Heart right ventricle (tissue), 16 donors: ENCODE measurements around the gene PIAS4. TPM values are rescaled to one million over a fixed set of nuclear protein-coding genes. Genes with fewer than 3 reads are reported as not detected.

ENCODE experiments used
- ATAC-seq, 8 donors: fragments of 200-7000 bp; cut with Tn5 transposase; one replicate each; pipeline ENCODE4 v1.9.1; 2020; ENCODE audit warnings: mild to moderate bottlenecking in 8 of 8, moderate library complexity in 8 of 8, moderate number of reproducible peaks in 1 of 8
- DNase-seq, 2 donors: peaks; one replicate each; pipeline ENCODE4 v3.0.0-alpha.2; 2020
- H3K27ac ChIP-seq, 10 donors: fragments of 200-600 bp; sonication (generic) in 2 of 10; one replicate each; pipeline versions ENCODE4 v1.5.0 to v1.8.0; 2020 to 2022; ENCODE audit warnings: mild to moderate bottlenecking in 3 of 10
- H3K27me3 ChIP-seq, 7 donors: fragments of 200-600 bp; one replicate each; pipeline ENCODE4 v1.8.0; 2021 to 2022; ENCODE audit warnings: mild to moderate bottlenecking in 2 of 7
- H3K36me3 ChIP-seq, 9 donors: fragments of 200-600 bp; sonication (generic) in 1 of 9; one replicate each; pipeline versions ENCODE4 v1.5.0 to v1.8.0; 2020 to 2022; ENCODE audit warnings: mild to moderate bottlenecking in 2 of 9
- H3K4me1 ChIP-seq, 9 donors: fragments of 200-600 bp; sonication (generic) in 1 of 9; one replicate each; pipeline versions ENCODE4 v1.5.0 to v1.8.0; 2020 to 2022; ENCODE audit warnings: mild to moderate bottlenecking in 4 of 9
- H3K4me3 ChIP-seq, 10 donors: fragments of 200-600 bp; sonication (generic) in 2 of 10; one replicate each; pipeline versions ENCODE4 v1.5.0 to v1.8.0; 2020 to 2022; ENCODE audit warnings: mild to moderate bottlenecking in 7 of 10, moderate library complexity in 2 of 10
- H3K9me3 ChIP-seq, 11 donors: fragments of 200-600 bp in 10 of 11; sonication (generic) in 2 of 11; one replicate each; pipeline versions ENCODE4 v1.5.0 to v1.8.0; 2013 to 2022; ENCODE audit warnings: mild to moderate bottlenecking in 2 of 11, control low read depth in 1 of 11, moderate library complexity in 1 of 11
- CTCF ChIP-seq, 9 donors: fragments of 200-600 bp; sonication (generic) in 2 of 9; IDR thresholded peaks; one replicate each; pipeline versions ENCODE4 v1.5.0 to v1.8.0; 2021 to 2022; ENCODE audit warnings: antibody characterized with exemption in 9 of 9, mild to moderate bottlenecking in 5 of 9, moderate library complexity in 1 of 9
- WGBS, 2 donors: extraction: QIAGEN DNeasy Blood & Tissue Kit; methylation state at CpG; one replicate each; pipeline ENCODE4 v1.1.7; 2013; ENCODE audit warnings: inconsistent platforms in 1 of 2; 5-methylcytosine and 5-hydroxymethylcytosine counted together
- intact Hi-C, 10 donors: fragments of 100-400 bp; cut with DNase I; formaldehyde crosslinking; loops; one replicate each; pipeline versions ENCODE4 v1.11.1 to v1.14.2; 2022
- polyA plus RNA-seq, 2 donors: library from polyadenylated mRNA; stranded (reverse); fragments of 200-250 nt; gene quantifications; one replicate each; pipeline ENCODE4 v1.2.3, GENCODE V29; 2013
- total RNA-seq, 10 donors: library from RNA; stranded (reverse); fragmentation: NEBNext Ultra II Directional in 3 of 10; extraction: Animal tissue kit (Norgen Biotek cat#: 25700) in 3 of 10; gene quantifications; one replicate each; pipeline versions ENCODE4 v1.2.1 to v1.2.4, GENCODE V29; 2021 to 2023
- donor health status: Arrhythmogenic right ventricular cardiomyopathy.
- donor health status: ischemic (EF 13 %, LVEDD 7.1; RV severe dilation, severe dysfunction).
- donor health status: healthy with polysubstance abuse.
- donor health status: DM: no; HTN: yes; CAD: no.
- donor health status: DM: no; HTN: no; CAD: no.
- donor health status: ischemic (EF 25% LVEDD 6.9; RV normal size, moderate dysfunction).
- donor health status: ischemic (EF 25% LVEDD 5.7; RV mildly dilated, moderate dysfunction).
- donor health status: healthy.
- donor health status: DM: yes; HTN: yes; CAD: no.
- donor health status: Ischemic cardiomyopathy.
- donor health status: ischemic (EF 35%, LVEDD 5.7; RV mildly dilated, moderate dysfunction).
- donor health status: nonischemic (EF 11% LVEDD 7.7; RV severe dilation, severe dysfunction).
- donor health status: DM: yes; HTN: yes; CAD: no.
- donor health status: PGD.
- donor health status: ischemic (EF 29% LVEDD 5.4; RV normal size, mild dysfunction).
- donor health status: nonischemic (EF 23%, LVEDD 6.1; RV moderate dilation, normal function).

The PIAS4 gene
- total and polyA plus RNA-seq, 12 donors: 8.5 to 22.8 (median 13.4) TPM

- no peaks in the 10 kb centered on the region for H3K27me3 ChIP-seq
- no peak for TF ChIP-seq CTCF (IDR thresholded peaks at IDR 0.05)
- ATAC-seq (peak in 1 of 8 donors; percentile 19), DNase-seq (no peak)
- intact Hi-C loops: loop anchor here in 1 of 10 donors (5.0 kb wide), 1 partner anchor 45 kb away; no protein-coding TSS in a partner anchor
- H3K9me3 ChIP-seq: no peaks in the 10 kb centered on the region
- peaks cover 41 to 85% (median 69%) of the 10 kb centered on the region in 9 donors for H3K4me1 ChIP-seq
- H3K27ac ChIP-seq: peak overlapping the region in 7 of 10 donors; percentile 5 to 48 (median 22)
- peaks cover 0 to 61% (median 22%) of the 10 kb centered on the region in 9 donors for H3K36me3 ChIP-seq
- H3K4me3 ChIP-seq: no peak overlapping the region
- WGBS, 2 donors: 68 to 69% methylated on average over 27 of the region's 27 CpGs
These were observed 4.8 kb downstream of the PIAS4 start for GRCh38 chr19:4012092-4012974.

- Histone ChIP-seq H3K27me3 (no peaks in the 10 kb centered on the region), H3K4me3 (no peak overlapping the region), H3K27ac (peak overlapping the region in 5 of 10 donors; percentile 5 to 48 (median 37)), H3K36me3 (peaks cover 0 to 67% (median 22%) of the 10 kb centered on the region in 9 donors), H3K4me1 (peaks cover 41 to 82% (median 70%) of the 10 kb centered on the region in 9 donors), H3K9me3 (no peaks in the 10 kb centered on the region)
- intact Hi-C loops: loop anchor here in 1 of 10 donors (5.0 kb wide), 1 partner anchor 44 kb away; no protein-coding TSS in a partner anchor
- DNase-seq (no peak), ATAC-seq (no peak)
- TF ChIP-seq CTCF (IDR thresholded peaks at IDR 0.05): no peak
- 94 to 96% methylated on average over 33 of the region's 33 CpGs for WGBS, 2 donors
These were observed 5.6 kb downstream of the PIAS4 start for GRCh38 chr19:4012975-4013634.

- intact Hi-C loops: loop anchor here in 1 of 10 donors (5.0 kb wide), 1 partner anchor 43 kb away; no protein-coding TSS in a partner anchor
- ATAC-seq: peak in 3 of 8 donors; percentile 7 to 41 (median 12)
- Histone ChIP-seq H3K9me3 (no peaks in the 10 kb centered on the region), H3K4me1 (peaks cover 32 to 73% (median 61%) of the 10 kb centered on the region in 9 donors), H3K27me3 (no peaks in the 10 kb centered on the region), H3K36me3 (peaks cover 0 to 75% (median 22%) of the 10 kb centered on the region in 9 donors), H3K27ac (peak overlapping the region in 9 of 10 donors; percentile 26 to 87 (median 75)), H3K4me3 (no peak overlapping the region)
- TF ChIP-seq CTCF (IDR thresholded peaks at IDR 0.05): no peak
- 82 to 88% methylated on average over 20 of the region's 20 CpGs for WGBS, 2 donors
- DNase-seq: no peak
These were observed 6.5 kb downstream of the PIAS4 start for GRCh38 chr19:4013886-4014540.
